Keratinocyte (primary cell): ENCODE results near the gene ELOA.

ENCODE experiments used
- CTCF ChIP-seq, 3 experiments: IDR thresholded peaks in 1 of 3; conservative IDR thresholded peaks in 1 of 3; optimal IDR thresholded peaks in 1 of 3; 2 replicates in 2 of 3; 3 replicates in 1 of 3; pipeline versions ENCODE3 to v1.5.1; 2011; ENCODE audit warnings: low read length in 3 of 3, mild to moderate bottlenecking in 3 of 3, moderate library complexity in 2 of 3, control low read depth in 1 of 3, inconsistent platforms in 1 of 3; ENCODE audit not compliant: insufficient read depth in 2 of 3; ENCODE audit errors: extremely low read depth in 1 of 3
- EZH2 ChIP-seq: IDR thresholded peaks from one replicate; pipeline ENCODE4 v1.6.1; 2012; ENCODE audit warnings: inconsistent platforms, mild to moderate bottlenecking, low read length, moderate library complexity

- no peak for TF ChIP-seq EZH2
- TF ChIP-seq CTCF (optimal IDR thresholded peaks at IDR 0.05 in 1 of 3, IDR thresholded peaks at IDR 0.05 in 1 of 3, conservative IDR thresholded peaks at IDR 0.05 in 1 of 3; ENCODE audit: extremely low read depth in 1 of 3, insufficient read depth in 2 of 3, low read length in 3 of 3) = no peak
Measured at GRCh38 chr1:23709229-23709628, 34.0 kb upstream of the ELOA start.
